IPS-NIHi7 (cell line): ENCODE measurements around the gene CYP27B1.

ENCODE experiments used
- DNase-seq: peaks from one replicate; pipeline ENCODE4 v3.0.0; 2012; ENCODE audit warnings: mixed read lengths; ENCODE audit errors: extremely low spot score

CYP27B1 gene, protein sequence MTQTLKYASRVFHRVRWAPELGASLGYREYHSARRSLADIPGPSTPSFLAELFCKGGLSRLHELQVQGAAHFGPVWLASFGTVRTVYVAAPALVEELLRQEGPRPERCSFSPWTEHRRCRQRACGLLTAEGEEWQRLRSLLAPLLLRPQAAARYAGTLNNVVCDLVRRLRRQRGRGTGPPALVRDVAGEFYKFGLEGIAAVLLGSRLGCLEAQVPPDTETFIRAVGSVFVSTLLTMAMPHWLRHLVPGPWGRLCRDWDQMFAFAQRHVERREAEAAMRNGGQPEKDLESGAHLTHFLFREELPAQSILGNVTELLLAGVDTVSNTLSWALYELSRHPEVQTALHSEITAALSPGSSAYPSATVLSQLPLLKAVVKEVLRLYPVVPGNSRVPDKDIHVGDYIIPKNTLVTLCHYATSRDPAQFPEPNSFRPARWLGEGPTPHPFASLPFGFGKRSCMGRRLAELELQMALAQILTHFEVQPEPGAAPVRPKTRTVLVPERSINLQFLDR

DNA sequence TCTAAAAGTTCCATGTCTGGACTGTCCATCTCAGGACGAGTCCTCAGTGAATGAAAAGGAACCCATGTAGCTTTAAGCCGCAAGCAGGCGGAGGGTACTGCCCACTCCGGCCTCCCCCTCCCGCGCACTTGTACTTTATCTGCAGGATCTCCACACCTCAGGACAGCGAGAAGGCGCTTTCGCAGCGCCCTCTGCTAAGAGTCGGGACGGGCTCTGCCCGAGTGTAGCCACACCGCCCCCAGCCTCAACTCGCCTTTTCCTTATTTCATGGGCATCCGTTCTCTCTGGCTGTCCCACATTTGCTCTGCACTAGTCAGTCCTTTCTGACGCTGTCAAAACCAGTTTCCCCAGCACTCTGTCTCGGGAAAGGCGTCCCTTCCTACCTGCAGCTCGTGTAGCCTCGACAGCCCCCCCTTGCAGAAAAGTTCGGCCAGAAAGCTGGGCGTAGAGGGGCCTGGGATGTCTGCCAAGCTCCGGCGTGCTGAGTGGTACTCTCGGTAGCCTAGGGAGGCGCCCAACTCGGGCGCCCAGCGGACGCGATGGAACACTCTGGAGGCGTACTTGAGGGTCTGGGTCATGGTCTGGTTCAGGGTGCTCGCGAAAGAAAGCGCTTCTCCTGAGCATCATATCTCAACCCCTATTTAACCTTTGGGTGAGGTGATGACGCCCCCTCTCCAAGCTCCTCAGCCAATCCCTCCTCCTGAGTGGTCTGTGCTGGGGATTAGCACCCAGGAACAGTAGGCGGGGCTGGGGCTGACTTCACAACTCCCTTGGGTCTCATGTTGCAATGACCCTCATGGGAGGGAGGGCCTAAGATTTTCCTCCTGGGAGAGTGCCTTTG, at the start of gene CYP27B1:
TSS of gene CYP27B1 (minus strand) at position 615 of the 841 bp plus-strand sequence. CDS start at position 578, 37 bp downstream.
- peak; percentile 55 for DNase-seq

- DNase-seq, result no peak
Measured at GRCh38 chr12:57816001-57816854, 49.4 kb upstream of the CYP27B1 start.

GRCh38 chr12:57815177-57816000, 48.5 kb upstream of the CYP27B1 start:
- peak; percentile 77 for DNase-seq

DNA sequence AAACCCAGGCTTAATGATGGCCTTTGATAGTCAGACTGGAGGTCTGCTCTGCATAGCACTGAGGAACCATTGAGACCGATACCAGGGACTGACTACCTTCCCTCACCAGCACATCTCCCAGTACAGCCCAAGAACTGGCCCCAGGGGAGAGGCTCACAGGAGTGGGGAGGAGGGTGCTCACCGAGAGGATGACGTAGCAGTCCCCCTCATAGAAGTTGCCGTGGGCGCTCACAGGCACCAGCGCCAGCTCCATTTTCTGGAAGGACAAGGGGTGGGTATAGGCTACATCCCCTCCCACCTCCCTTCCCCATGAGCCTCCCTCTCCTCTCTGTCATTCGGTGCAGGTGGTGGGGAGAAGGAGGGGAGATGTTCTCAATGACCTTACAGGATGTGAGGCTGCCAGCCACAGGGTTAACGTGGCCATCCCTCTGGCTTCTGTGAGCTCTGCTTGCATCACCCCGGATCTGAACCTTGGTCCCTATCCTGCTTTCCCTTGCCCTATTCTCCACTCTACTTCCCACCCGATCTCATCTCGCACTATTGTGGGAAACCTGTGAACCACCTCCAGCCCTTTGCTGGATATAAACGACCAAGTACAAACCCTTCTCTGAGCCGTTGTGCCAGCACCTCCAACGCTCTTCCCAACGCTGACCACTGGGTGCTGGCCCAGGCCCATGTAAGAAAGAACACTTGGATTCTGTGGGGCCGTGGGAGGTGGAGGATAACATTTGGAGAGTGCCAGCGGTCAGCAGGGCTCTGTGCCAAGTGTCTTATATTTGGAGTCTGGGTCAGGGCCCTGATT, 47.3 kb upstream of the CYP27B1 start:
- DNase-seq, result no peak

DNA sequence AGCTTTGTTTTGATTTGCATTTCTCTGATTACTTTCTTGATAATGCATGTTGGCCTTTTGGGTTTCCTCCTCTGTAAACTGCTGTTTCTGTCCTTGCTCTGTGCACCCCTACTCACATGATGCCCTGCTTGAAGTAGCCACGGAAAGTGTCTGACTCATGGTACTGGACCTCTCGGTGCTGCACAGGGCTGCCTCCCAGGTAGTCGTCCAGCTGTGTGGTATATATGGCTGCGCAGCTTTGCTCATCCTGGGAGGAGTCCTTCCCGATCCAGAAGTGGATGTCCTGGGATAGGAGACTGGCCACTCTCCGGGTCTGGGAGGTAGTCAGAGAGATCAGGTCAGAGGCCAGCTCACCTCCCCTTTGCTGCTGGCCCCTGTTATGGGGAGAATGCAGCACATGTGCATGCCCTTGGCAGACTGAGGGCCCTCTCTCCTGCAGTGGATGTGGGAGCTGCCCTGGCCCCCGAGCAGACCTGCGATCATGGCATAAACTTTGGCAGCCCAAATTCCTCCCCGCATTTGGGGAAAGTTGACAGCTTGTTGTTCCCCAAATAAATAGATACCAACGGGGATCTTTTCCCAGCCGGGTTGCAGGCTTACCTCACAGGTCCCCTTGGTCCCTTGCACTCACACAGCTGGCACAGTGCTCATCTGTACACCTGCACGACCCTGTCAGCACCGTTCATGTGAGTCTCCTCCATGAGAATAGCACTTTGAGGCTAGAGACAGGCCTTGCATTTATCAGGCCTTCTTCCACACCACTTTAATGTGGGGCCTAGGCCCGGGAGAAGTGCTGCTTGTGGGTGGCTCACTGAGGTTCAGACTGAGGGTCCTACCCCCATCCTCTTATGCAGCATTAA, 46.5 kb upstream of the CYP27B1 start:
- DNase-seq, result no peak

- DNase-seq, result no peak
Measured at GRCh38 chr12:57811028-57811755, 44.3 kb upstream of the CYP27B1 start.

DNA sequence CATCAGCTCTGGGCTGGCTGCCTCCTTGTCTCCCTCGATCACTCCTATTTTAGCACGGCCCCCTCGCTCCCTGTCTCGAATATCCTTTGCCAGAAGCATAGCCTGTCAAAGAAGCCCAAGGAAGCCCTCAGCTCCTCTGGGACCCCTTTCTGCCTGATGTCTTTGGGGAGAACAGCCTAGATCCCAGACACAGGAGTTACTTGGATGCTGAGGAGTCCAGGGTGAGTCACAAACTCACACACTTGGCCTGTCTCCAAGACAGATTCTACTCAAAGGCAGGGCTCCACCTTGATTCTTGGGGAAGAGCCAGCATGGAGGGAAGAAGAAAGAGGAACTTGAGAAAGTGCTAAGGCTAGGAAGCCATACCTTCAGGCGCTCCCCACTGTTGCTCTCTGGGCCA, 43.6 kb upstream of the CYP27B1 start:
- no peak for DNase-seq

- no peak for DNase-seq
Measured at GRCh38 chr12:57809425-57809824, 42.5 kb upstream of the CYP27B1 start.

- no peak for DNase-seq
Measured at GRCh38 chr12:57808351-57808750, 41.5 kb upstream of the CYP27B1 start.

GRCh38 chr12:57807285-57807684, 40.4 kb upstream of the CYP27B1 start:
- DNase-seq, result no peak

DNA sequence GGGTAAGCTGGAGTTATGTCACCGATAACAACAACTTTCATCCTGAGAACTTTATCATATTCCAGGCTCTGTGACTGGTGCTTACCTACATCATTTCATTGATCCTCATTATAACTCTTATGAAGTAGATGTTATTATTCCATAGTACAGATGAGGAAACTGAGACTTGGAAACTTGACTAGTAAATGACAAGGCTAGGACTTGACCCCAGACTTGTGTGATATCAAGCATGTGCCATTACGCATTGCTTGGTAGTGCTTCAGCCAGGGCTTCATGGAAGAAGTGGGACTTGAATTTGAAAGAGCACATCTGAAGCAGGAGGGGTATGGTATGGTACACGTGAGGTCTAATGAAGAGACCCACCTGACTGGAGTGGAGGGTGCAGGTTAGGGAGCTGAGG, 39.8 kb upstream of the CYP27B1 start:
- DNase-seq, result no peak

DNA sequence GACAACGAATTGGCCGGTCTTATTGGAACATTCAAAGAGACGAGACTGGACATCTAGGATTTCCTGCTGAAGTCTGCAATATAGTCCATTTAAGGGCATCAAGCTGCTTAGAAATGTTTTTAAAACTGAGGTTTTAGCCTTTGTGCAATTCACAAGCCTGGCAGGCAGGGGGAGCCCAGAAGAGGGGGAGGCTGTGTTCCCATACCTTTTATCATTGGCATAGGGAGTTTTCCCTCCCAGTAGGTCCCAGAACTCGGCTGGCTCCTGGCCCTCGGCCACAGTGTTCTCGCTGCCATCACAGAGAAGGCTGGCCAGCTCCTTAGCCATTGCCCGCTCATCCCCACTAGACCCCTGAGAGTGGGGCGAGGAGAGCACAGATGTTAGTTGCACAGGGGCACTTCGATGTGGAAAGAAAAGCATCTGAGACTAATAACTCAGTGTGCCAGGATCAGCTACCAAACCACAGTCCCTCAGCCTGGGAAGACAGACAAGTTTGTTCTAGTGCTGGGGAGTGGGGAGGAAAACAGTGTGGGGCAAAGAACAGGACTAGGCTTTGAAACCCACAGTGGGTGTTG, 36.5 kb upstream of the CYP27B1 start:
- peak; percentile 88 for DNase-seq

- no peak for DNase-seq
Measured at GRCh38 chr12:57802607-57803006, 35.7 kb upstream of the CYP27B1 start.

- no peak for DNase-seq
Measured at GRCh38 chr12:57800965-57801364, 34.1 kb upstream of the CYP27B1 start.

- no peak for DNase-seq
Measured at GRCh38 chr12:57797933-57798332, 31.1 kb upstream of the CYP27B1 start.

GRCh38 chr12:57796996-57797395, 30.1 kb upstream of the CYP27B1 start:
- DNase-seq, result no peak

DNA sequence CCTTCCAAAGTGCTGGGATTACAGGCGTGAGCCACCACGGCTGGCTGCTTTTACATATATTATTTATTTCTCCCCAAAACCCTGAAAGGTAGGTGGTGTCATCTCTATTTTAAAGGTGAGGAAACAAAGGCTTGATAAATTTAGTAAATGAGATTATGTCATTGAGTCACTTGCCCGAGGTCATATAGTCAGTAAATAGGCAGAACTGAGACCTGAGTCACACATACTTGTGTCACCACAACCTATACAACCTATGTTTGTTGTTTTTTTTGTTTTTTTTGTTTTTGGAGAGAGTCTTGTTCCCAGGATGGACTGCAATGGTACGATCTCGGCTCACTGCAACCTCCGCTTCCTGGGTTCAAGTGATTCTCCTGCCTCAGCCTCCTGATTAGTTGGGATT, 28.5 kb upstream of the CYP27B1 start:
- DNase-seq, result no peak

DNA sequence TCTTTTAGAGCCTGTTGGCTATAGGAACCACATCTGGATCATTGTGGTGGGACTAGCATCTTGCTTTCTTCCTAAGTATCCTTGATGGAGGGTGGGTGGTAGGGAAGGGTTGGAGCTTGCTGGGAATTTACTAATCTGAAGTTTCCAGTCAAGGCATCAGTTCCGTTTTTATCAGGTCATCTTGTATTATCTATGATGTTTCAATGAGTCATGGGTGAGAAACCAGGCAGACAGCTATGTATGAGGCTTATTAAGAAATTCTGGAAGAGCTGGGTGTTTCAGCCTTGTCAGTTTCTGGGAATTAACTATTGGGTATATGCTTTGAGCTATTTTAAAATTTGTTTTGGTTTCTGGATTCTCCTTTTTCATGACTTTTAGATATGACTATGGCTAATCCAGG, 27.0 kb upstream of the CYP27B1 start:
- DNase-seq, result no peak
